Measurements from ENCODE around the gene PMP22. TPM values are rescaled to one million over a fixed set of nuclear protein-coding genes. Genes with fewer than 3 reads are reported as not detected.

PMP22 gene
- total RNA-seq, 2 experiments from 2014 or later = not detected

- peaks cover 54% of the 10 kb centered on the region for H3K27me3 Mint-ChIP-seq
- peaks cover 14% of the 10 kb centered on the region for H3K4me1 Mint-ChIP-seq
- H3K36me3 Mint-ChIP-seq = no peaks in the 10 kb centered on the region
- H3K4me3 Mint-ChIP-seq = no peak overlapping the region
- CTCF ChIA-PET = no interaction called here
- no peak for ATAC-seq
- no peak overlapping the region for H3K27ac Mint-ChIP-seq
- no peaks in the 10 kb centered on the region for H3K9me3 Mint-ChIP-seq (ENCODE audit: low read depth)
- DNase-seq = no peak
Measured at GRCh38 chr17:15269087-15269779, 4.1 kb upstream of the PMP22 start.

GRCh38 chr17:15268461-15268860 is 3.3 kb upstream of the PMP22 start:
- H3K27me3 Mint-ChIP-seq = peaks cover 57% of the 10 kb centered on the region
- no peak overlapping the region for H3K27ac Mint-ChIP-seq
- H3K4me3 Mint-ChIP-seq = no peak overlapping the region
- no peaks in the 10 kb centered on the region for H3K36me3 Mint-ChIP-seq
- CTCF ChIA-PET = interaction anchor here (1.1 kb wide), 1 partner anchor 10 kb away, joined by 3 read pairs; no protein-coding TSS in a partner anchor
- ATAC-seq (no peak), DNase-seq (no peak)
- H3K9me3 Mint-ChIP-seq (ENCODE audit: low read depth) = no peaks in the 10 kb centered on the region
- peaks cover 14% of the 10 kb centered on the region for H3K4me1 Mint-ChIP-seq

DNA sequence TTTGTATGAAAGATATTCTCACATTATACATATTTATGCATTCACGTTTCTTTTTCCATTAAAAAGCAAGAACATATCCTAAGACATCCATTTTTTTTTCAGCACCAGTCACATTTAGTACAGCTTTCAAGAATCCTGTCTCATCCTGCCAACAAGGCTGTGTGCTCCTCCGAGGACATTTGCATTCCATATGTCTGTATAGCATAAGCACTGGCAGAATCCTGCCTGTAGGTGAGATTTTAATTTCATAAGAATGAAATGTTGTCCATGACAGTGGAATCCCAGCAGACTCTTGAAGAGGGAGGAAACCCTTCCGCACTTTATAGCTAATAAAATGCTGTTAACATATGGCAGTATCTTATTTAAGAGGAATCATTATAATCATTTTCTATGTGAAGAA is 2.9 kb upstream of the PMP22 start:
- peaks cover 14% of the 10 kb centered on the region for H3K4me1 Mint-ChIP-seq
- H3K27ac Mint-ChIP-seq = no peak overlapping the region
- no peak overlapping the region for H3K4me3 Mint-ChIP-seq
- H3K36me3 Mint-ChIP-seq = no peaks in the 10 kb centered on the region
- CTCF ChIA-PET = interaction anchor here (1.1 kb wide), 1 partner anchor 10 kb away, joined by 3 read pairs; no protein-coding TSS in a partner anchor
- no peaks in the 10 kb centered on the region for H3K9me3 Mint-ChIP-seq (ENCODE audit: low read depth)
- no peak for ATAC-seq
- peaks cover 60% of the 10 kb centered on the region for H3K27me3 Mint-ChIP-seq
- no peak for DNase-seq

- Mint-ChIP-seq H3K27me3 (peaks cover 72% of the 10 kb centered on the region), H3K9me3 (ENCODE audit: low read depth) (no peaks in the 10 kb centered on the region), H3K27ac (no peak overlapping the region), H3K36me3 (no peaks in the 10 kb centered on the region), H3K4me1 (peaks cover 14% of the 10 kb centered on the region), H3K4me3 (no peak overlapping the region)
- ATAC-seq (no peak), DNase-seq (no peak)
- CTCF ChIA-PET = no interaction called here
Measured at GRCh38 chr17:15266325-15267125, 1.4 kb upstream of the PMP22 start.

DNA sequence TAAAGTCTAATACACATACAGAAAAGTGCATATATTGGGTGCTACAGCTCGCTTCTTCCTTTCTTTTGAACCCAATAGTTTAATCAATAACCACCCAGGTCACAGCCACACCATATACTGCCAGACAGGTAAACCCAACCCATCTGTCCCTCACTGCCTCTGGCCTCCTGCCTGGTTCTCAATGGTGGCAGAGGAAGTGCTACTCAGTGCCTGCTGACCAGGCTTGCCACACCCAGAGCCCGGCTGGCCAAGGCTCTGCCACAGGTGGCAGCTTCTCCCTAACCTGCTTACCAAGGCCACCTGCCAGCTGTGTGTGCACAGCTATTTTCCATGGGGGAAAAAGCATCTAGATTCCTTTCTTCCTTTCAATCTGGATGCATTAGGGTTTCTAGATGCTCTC is 584 bp downstream of the PMP22 start:
- Mint-ChIP-seq H3K36me3 (no peaks in the 10 kb centered on the region), H3K27me3 (peaks cover 88% of the 10 kb centered on the region), H3K4me1 (peaks cover 8% of the 10 kb centered on the region), H3K27ac (no peak overlapping the region), H3K4me3 (no peak overlapping the region), H3K9me3 (ENCODE audit: low read depth) (no peaks in the 10 kb centered on the region)
- CTCF ChIA-PET = no interaction called here
- DNase-seq = no peak
- no peak for ATAC-seq

DNA sequence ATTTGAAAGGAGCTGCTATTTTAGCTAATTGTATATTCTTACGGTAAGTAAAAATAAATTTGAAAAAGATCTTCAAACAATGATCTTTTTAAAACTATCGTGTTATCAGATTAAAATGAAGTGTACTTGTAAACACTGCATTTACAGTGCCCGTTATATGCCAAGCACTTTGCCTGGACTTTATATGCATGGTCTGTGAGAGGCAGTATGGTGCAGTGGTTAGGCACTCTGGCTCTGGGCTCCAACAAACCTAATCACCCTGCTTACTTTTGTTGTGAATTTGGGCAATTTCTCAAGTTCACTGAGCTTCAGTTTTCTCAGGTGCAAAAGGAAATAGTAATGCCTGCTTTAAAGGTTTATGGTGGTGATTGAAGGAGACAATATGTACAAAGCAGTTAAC is 1.4 kb downstream of the PMP22 start:
- Mint-ChIP-seq H3K4me1 (peaks cover 8% of the 10 kb centered on the region), H3K27ac (no peak overlapping the region), H3K9me3 (ENCODE audit: low read depth) (no peaks in the 10 kb centered on the region), H3K4me3 (no peak overlapping the region), H3K27me3 (peaks cover 89% of the 10 kb centered on the region), H3K36me3 (no peaks in the 10 kb centered on the region)
- ATAC-seq = no peak
- no peak for DNase-seq
- CTCF ChIA-PET = no interaction called here

- CTCF ChIA-PET = interaction anchor here (1.2 kb wide), 1 partner anchor 9 kb away, joined by 3 read pairs; no protein-coding TSS in a partner anchor
- H3K27me3 Mint-ChIP-seq = peaks cover 94% of the 10 kb centered on the region
- H3K9me3 Mint-ChIP-seq (ENCODE audit: low read depth) = no peaks in the 10 kb centered on the region
- no peaks in the 10 kb centered on the region for H3K36me3 Mint-ChIP-seq
- H3K4me3 Mint-ChIP-seq = no peak overlapping the region
- no peak for DNase-seq
- no peak overlapping the region for H3K27ac Mint-ChIP-seq
- peaks cover 8% of the 10 kb centered on the region for H3K4me1 Mint-ChIP-seq
- ATAC-seq = no peak
Measured at GRCh38 chr17:15263206-15263579, 1.9 kb downstream of the PMP22 start.

DNA sequence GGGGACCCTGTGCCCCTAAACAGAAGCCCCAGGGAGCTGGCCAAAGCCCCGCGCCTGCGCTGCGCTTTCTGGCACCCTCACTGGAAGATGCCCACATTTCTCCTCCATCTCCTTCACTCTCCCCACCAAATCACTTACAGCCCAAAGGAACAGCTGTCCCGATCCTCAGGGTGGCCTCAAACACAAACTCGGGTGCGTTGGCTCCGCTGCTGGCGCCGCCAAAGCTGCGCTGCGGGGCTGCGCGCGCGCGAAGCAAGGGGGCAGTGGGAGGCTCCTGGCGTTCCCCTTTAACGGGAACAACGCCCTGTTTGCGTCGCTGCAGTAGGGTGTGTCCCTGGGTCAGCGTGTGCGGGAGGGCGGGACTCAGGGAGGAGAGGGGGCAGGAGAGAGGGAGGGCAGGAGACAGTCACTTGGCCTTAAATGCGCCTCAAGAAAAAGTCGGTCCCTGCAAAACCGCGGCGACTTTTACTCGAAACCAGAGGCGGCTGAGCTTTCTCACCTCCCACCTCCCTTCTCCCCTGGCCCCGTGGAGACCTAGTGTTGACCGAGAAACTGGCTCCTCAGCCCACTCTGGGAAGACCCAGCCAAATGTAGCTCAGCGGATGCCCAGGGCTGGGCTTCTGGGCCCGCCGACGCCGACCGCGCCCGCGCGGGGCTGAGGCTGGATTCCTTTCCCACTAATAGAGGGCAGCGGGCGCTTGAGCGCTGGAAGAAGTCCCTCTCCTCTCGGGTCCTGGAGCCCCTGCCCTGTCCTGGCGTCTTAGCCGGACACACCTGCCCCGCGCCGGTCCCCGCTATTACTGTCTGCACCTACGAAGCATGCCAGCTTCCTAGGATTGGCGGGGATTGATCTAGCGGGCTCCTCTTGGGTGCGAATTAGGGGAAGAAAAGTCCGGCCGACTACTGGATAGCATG is 2.6 kb downstream of the PMP22 start:
- CTCF ChIA-PET = interaction anchor here (0.8 to 1.2 kb wide), 2 partner anchors 10 to 15 kb away, joined by 3 read pairs; no protein-coding TSS in a partner anchor
- H3K36me3 Mint-ChIP-seq = no peaks in the 10 kb centered on the region
- no peak for ATAC-seq
- H3K4me3 Mint-ChIP-seq = no peak overlapping the region
- peaks cover 95% of the 10 kb centered on the region for H3K27me3 Mint-ChIP-seq
- H3K4me1 Mint-ChIP-seq = peaks cover 10% of the 10 kb centered on the region
- no peaks in the 10 kb centered on the region for H3K9me3 Mint-ChIP-seq (ENCODE audit: low read depth)
- DNase-seq = no peak
- no peak overlapping the region for H3K27ac Mint-ChIP-seq

DNA sequence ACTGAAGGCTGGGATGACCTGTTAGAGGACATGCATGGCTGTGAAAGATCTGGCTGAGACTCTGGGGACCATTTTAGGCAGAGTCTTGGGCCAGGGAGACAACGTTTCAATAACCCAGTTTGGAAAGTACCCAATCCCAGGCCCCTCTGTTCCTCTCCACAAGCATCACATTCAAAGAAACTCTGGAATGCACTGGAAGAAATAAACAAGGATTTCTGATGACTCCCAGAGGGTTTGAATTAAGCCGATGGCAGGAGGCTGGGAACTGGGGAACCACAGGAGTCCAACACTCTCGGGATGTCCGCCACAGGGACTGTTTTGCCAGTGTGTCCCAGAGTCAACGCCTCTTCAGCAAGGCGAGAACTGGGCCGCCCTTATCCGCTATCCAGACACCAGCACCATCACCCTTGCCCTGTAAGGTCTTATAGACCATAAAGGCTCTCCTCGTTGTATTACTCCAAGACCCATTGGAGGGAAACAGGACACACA is 3.3 kb downstream of the PMP22 start:
- Mint-ChIP-seq H3K36me3 (no peaks in the 10 kb centered on the region), H3K4me3 (no peak overlapping the region), H3K9me3 (ENCODE audit: low read depth) (no peaks in the 10 kb centered on the region), H3K4me1 (peaks cover 17% of the 10 kb centered on the region), H3K27me3 (peaks cover 93% of the 10 kb centered on the region), H3K27ac (no peak overlapping the region)
- CTCF ChIA-PET = interaction anchor here (0.7 to 0.8 kb wide), 2 partner anchors 13 to 14 kb away, joined by 3 read pairs; no protein-coding TSS in a partner anchor
- ATAC-seq = no peak
- no peak for DNase-seq

DNA sequence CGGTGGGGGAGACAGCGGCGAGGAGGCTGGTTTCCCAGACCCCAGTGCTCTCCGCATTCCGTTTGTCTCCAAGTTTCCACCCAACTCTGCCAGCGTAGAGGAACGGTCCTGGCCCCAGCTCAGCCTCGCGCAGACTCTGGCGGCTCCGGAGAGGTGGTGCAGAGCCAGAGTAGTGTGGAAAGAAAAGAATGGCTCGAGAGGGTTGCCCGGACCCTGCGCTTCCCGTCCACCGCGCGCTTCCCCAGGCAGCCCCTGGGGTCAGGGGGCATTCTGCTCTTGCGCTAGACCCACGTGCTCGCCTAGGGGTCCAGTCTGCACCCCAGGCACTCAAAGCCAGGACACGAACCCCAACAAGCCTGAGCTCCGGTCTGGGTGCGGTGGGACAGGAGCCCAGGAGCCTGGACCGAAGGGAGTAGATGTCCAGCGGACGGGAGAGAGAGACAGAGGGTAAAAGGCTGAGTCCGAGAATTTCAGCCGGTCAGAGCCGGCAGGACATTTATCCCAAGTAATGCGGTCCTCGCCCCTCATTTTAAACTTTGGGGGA is 3.8 kb downstream of the PMP22 start:
- DNase-seq = no peak
- ATAC-seq = peak; percentile 9
- Mint-ChIP-seq H3K4me3 (peak overlapping the region; percentile 66), H3K36me3 (no peaks in the 10 kb centered on the region), H3K27me3 (peaks cover 92% of the 10 kb centered on the region), H3K4me1 (peaks cover 17% of the 10 kb centered on the region), H3K27ac (no peak overlapping the region), H3K9me3 (ENCODE audit: low read depth) (no peaks in the 10 kb centered on the region)
- CTCF ChIA-PET = interaction anchor here (0.6 to 0.7 kb wide), 2 partner anchors 13 to 737 kb away, joined by 3 read pairs; no protein-coding TSS in a partner anchor

GRCh38 chr17:15260376-15261257 is 4.5 kb downstream of the PMP22 start:
- Mint-ChIP-seq H3K4me3 (peak overlapping the region; percentile 66), H3K9me3 (ENCODE audit: low read depth) (no peaks in the 10 kb centered on the region), H3K27me3 (peaks cover 90% of the 10 kb centered on the region), H3K4me1 (peaks cover 17% of the 10 kb centered on the region), H3K27ac (no peak overlapping the region), H3K36me3 (no peaks in the 10 kb centered on the region)
- CTCF ChIA-PET = interaction anchor here (0.6 kb wide), 1 partner anchor 738 kb away, joined by 3 read pairs; no protein-coding TSS in a partner anchor
- DNase-seq (peak; percentile 70), ATAC-seq (peak; percentile 93)

Measured in activated CD8-positive, alpha-beta memory T cell treated with anti-CD3 and anti-CD28 coated beads, Interleukin-2, amount 10 ng/mL, durations not matched to agents 7 days and 5 days (primary cell).